Ramos (cell line): ENCODE data around the gene SEPTIN12.

Experiments used
- in situ Hi-C: fragments of 300-500 bp; cut with MboI; formaldehyde crosslinking; loops from one replicate; pipeline ENCODE4 v1.14.3; 2022; ENCODE audit warnings: low sequenced_read_pairs; ENCODE audit not compliant: unreplicated experiment

Gene SEPTIN12

GRCh38 chr16:4787627-4788482 is at the start of gene SEPTIN12:
Gene SEPTIN12 (minus strand): TSS chr16:4788345. CDS start chr16:4787645, 700 bp downstream.
- in situ Hi-C loops, result no loop called here

GRCh38 chr16:4836727-4837126 is 48.6 kb upstream of the SEPTIN12 start:
- in situ Hi-C loops, result no loop called here

- in situ Hi-C loops, result no loop called here
These were observed 45.4 kb upstream of the SEPTIN12 start for GRCh38 chr16:4833584-4833983.

- in situ Hi-C loops, result no loop called here
These were observed 44.7 kb upstream of the SEPTIN12 start for GRCh38 chr16:4832698-4833343.

GRCh38 chr16:4831616-4832015 is 43.5 kb upstream of the SEPTIN12 start:
- in situ Hi-C loops, result no loop called here

- in situ Hi-C loops, result no loop called here
These were observed 42.3 kb upstream of the SEPTIN12 start for GRCh38 chr16:4830408-4830807.

- in situ Hi-C loops, result no loop called here
These were observed 40.6 kb upstream of the SEPTIN12 start for GRCh38 chr16:4828567-4829321.

- in situ Hi-C loops, result no loop called here
These were observed 38.8 kb upstream of the SEPTIN12 start for GRCh38 chr16:4826980-4827379.

- in situ Hi-C loops, result no loop called here
These were observed 38.4 kb upstream of the SEPTIN12 start for GRCh38 chr16:4826526-4826925.

- in situ Hi-C loops, result no loop called here
These were observed 37.1 kb upstream of the SEPTIN12 start for GRCh38 chr16:4825196-4825595.

- in situ Hi-C loops, result no loop called here
These were observed 32.5 kb upstream of the SEPTIN12 start for GRCh38 chr16:4820652-4821051.

GRCh38 chr16:4814542-4815173 is 26.5 kb upstream of the SEPTIN12 start:
- in situ Hi-C loops, result no loop called here

GRCh38 chr16:4814046-4814445 is 25.9 kb upstream of the SEPTIN12 start:
- in situ Hi-C loops, result no loop called here

GRCh38 chr16:4813251-4814003 is 25.3 kb upstream of the SEPTIN12 start:
- in situ Hi-C loops, result no loop called here

- in situ Hi-C loops, result no loop called here
These were observed 23.6 kb upstream of the SEPTIN12 start for GRCh38 chr16:4811773-4812172.

GRCh38 chr16:4811242-4811641 is 23.1 kb upstream of the SEPTIN12 start:
- in situ Hi-C loops, result no loop called here

GRCh38 chr16:4806280-4806679 is 18.1 kb upstream of the SEPTIN12 start:
- in situ Hi-C loops, result no loop called here

- in situ Hi-C loops, result no loop called here
These were observed 17.1 kb upstream of the SEPTIN12 start for GRCh38 chr16:4805231-4805630.

GRCh38 chr16:4803898-4804762 is 16.0 kb upstream of the SEPTIN12 start:
- in situ Hi-C loops, result no loop called here
